HepG2 (cell line): ENCODE results near the gene KCNQ2.

Source experiments
- EP300 ChIP-seq, 3 experiments: sonication (generic) in 1 of 3; formaldehyde crosslinking in 1 of 3; IDR thresholded peaks; 2 replicates each; pipeline versions ENCODE4 v1.5.1 to v1.6.1; 2011 to 2020; ENCODE audit warnings: low read depth in 2 of 3, low read length in 2 of 3, borderline replicate concordance in 1 of 3, improper control_type of control experiment in 1 of 3, mild to moderate bottlenecking in 1 of 3, missing genetic modification reagents in 1 of 3, moderate library complexity in 1 of 3
- MLX ChIP-seq: IDR thresholded peaks from 2 replicates; pipeline ENCODE4 v1.6.1; 2016
- MTA3 ChIP-seq: sonication (generic); formaldehyde crosslinking; IDR thresholded peaks from 2 replicates; pipeline ENCODE4 v1.4.0; 2020; ENCODE audit warnings: missing genetic modification reagents
- MXD1 ChIP-seq: sonication (generic); formaldehyde crosslinking; IDR thresholded peaks from 2 replicates; pipeline ENCODE4 v1.4.0; 2020; ENCODE audit warnings: mild to moderate bottlenecking, missing genetic modification reagents
- POLR2AphosphoS5 ChIP-seq: IDR thresholded peaks from 2 replicates; pipeline ENCODE4 v1.6.1; 2012; ENCODE audit warnings: low read depth, low read length
- USF2 ChIP-seq, 2 experiments: sonication (generic) in 1 of 2; formaldehyde crosslinking in 1 of 2; IDR thresholded peaks; 2 replicates each; pipeline versions ENCODE4 v1.5.1 to v1.6.1; 2011 to 2020; ENCODE audit warnings: borderline replicate concordance in 1 of 2, low read depth in 1 of 2, low read length in 1 of 2, mild to moderate bottlenecking in 1 of 2, missing genetic modification reagents in 1 of 2, moderate library complexity in 1 of 2
- ZNF782 ChIP-seq: sonication (generic); formaldehyde crosslinking; IDR thresholded peaks from 2 replicates; pipeline ENCODE4 v1.4.0; 2020; ENCODE audit warnings: missing genetic modification reagents, mild to moderate bottlenecking, borderline replicate concordance

GRCh38 chr20:63377951-63378381 is 94.5 kb downstream of the KCNQ2 start:
- no peak for TF ChIP-seq EP300 (IDR thresholded peaks at IDR 0.05; ENCODE audit: low read depth in 2 of 2, low read length in 2 of 2)
- no peak for TF ChIP-seq EP300 (CRISPR knock-in tag; IDR thresholded peaks at IDR 0.05; ENCODE audit: borderline replicate concordance)
- no peak for TF ChIP-seq MLX (CRISPR knock-in tag)
- TF ChIP-seq POLR2AphosphoS5: no peak
- TF ChIP-seq MXD1 (CRISPR knock-in tag): no peak
- no peak for TF ChIP-seq USF2 (IDR thresholded peaks at IDR 0.05; ENCODE audit: low read depth, low read length)
- TF ChIP-seq USF2 (CRISPR knock-in tag; IDR thresholded peaks at IDR 0.05; ENCODE audit: borderline replicate concordance): no peak
- TF ChIP-seq ZNF782 (CRISPR knock-in tag): no peak
- TF ChIP-seq MTA3: no peak
